Stimulated activated naive CD8-positive, alpha-beta T cell treated with anti-CD3 and anti-CD28 coated beads, Interleukin-15, Interleukin-2, amounts not matched to agents 100 U/mL and 50 U/mL, for 24 hours (primary cell): ENCODE results near the gene UQCC5.

Experiments
- ATAC-seq: fragments of 150-1000 bp; cut with Tn5 transposase; one replicate; pipeline ENCODE4 v1.10.0; 2021
- DNase-seq: peaks from one replicate; pipeline ENCODE4 v3.0.0; 2021

Gene UQCC5

GRCh38 chr3:52536369-52537164, at the start of gene UQCC5:
UQCC5 (plus strand) TSS chr3:52536605; CDS start chr3:52536756, 151 bp downstream.
- DNase-seq (peak; percentile 97), ATAC-seq (peak; percentile 93)

- ATAC-seq (no peak), DNase-seq (no peak)
Observed at GRCh38 chr3:52487050-52487787, 49.2 kb upstream of the UQCC5 start.

- DNase-seq = no peak
- ATAC-seq = no peak
Observed at GRCh38 chr3:52487788-52488691, 48.4 kb upstream of the UQCC5 start.

- DNase-seq (no peak), ATAC-seq (no peak)
Observed at GRCh38 chr3:52488746-52489145, 47.7 kb upstream of the UQCC5 start.

- ATAC-seq = no peak
- no peak for DNase-seq
Observed at GRCh38 chr3:52489453-52489852, 47.0 kb upstream of the UQCC5 start.

- ATAC-seq (no peak), DNase-seq (no peak)
Observed at GRCh38 chr3:52490035-52490938, 46.1 kb upstream of the UQCC5 start.

- no peak for ATAC-seq
- DNase-seq = no peak
Observed at GRCh38 chr3:52490939-52491526, 45.4 kb upstream of the UQCC5 start.

- ATAC-seq = no peak
- no peak for DNase-seq
Observed at GRCh38 chr3:52492059-52492458, 44.3 kb upstream of the UQCC5 start.

GRCh38 chr3:52493232-52494017, 43.0 kb upstream of the UQCC5 start:
- DNase-seq = no peak
- no peak for ATAC-seq

- DNase-seq = no peak
- no peak for ATAC-seq
Observed at GRCh38 chr3:52494445-52494844, 42.0 kb upstream of the UQCC5 start.

GRCh38 chr3:52494886-52495495, 41.4 kb upstream of the UQCC5 start, which contains the start of gene STAB1:
STAB1 (plus strand) TSS chr3:52495338; CDS start chr3:52495414, 76 bp downstream.
- ATAC-seq = no peak
- no peak for DNase-seq

- DNase-seq (no peak), ATAC-seq (no peak)
Observed at GRCh38 chr3:52495777-52496602, 40.4 kb upstream of the UQCC5 start.

GRCh38 chr3:52498137-52499054, 38.0 kb upstream of the UQCC5 start:
- ATAC-seq = no peak
- DNase-seq = no peak

- DNase-seq (no peak), ATAC-seq (no peak)
Observed at GRCh38 chr3:52501046-52501445, 35.4 kb upstream of the UQCC5 start.

- ATAC-seq (no peak), DNase-seq (no peak)
Observed at GRCh38 chr3:52502001-52502400, 34.4 kb upstream of the UQCC5 start.

- no peak for DNase-seq
- no peak for ATAC-seq
Observed at GRCh38 chr3:52502808-52503350, 33.5 kb upstream of the UQCC5 start.

- ATAC-seq = no peak
- DNase-seq = no peak
Observed at GRCh38 chr3:52503788-52504424, 32.5 kb upstream of the UQCC5 start.
